Keratinocyte (primary cell): ENCODE measurements around the gene PRODH2.

Source experiments
- EZH2 ChIP-seq: IDR thresholded peaks from one replicate; pipeline ENCODE4 v1.6.1; 2012; ENCODE audit warnings: inconsistent platforms, mild to moderate bottlenecking, low read length, moderate library complexity
- TF ChIP-seq, protein P1 (sequence below), 3 experiments: IDR thresholded peaks in 1 of 3; conservative IDR thresholded peaks in 1 of 3; optimal IDR thresholded peaks in 1 of 3; 2 replicates in 2 of 3; 3 replicates in 1 of 3; pipeline versions ENCODE3 to v1.5.1; 2011; ENCODE audit warnings: low read length in 3 of 3, mild to moderate bottlenecking in 3 of 3, moderate library complexity in 2 of 3, control low read depth in 1 of 3, inconsistent platforms in 1 of 3; ENCODE audit not compliant: insufficient read depth in 2 of 3; ENCODE audit errors: extremely low read depth in 1 of 3

DNA sequence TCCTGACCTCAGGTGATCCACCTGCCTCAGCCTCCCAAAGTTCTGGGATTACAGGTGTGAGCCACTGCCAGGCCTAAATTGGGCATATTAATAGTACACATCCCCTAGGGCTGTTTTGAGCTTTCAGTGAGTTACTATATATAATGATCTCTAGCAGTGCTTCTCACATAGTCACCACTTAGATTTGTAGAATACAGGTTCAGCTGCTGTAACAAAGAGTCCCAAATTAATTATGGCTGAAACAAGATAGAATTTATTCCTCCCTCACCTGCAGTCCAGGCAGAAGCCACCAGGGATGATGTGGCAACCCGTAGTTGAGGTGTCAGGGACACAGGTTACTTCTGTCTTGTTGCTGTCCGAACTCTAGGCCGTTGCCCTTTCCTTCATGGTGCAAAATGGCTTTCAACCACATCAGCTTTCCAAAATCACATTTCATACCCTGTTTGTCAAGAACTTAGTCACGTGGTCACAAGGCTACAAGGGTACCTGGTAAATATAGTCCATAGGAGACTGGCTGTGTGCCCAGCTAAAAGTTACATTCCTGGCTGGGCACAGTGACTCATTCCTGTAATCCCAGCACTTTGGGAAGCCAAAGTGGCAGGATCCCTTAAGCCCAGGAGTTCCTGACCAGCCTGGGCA lies 51.8 kb downstream of the PRODH2 start:
- TF ChIP-seq, protein P1, sequence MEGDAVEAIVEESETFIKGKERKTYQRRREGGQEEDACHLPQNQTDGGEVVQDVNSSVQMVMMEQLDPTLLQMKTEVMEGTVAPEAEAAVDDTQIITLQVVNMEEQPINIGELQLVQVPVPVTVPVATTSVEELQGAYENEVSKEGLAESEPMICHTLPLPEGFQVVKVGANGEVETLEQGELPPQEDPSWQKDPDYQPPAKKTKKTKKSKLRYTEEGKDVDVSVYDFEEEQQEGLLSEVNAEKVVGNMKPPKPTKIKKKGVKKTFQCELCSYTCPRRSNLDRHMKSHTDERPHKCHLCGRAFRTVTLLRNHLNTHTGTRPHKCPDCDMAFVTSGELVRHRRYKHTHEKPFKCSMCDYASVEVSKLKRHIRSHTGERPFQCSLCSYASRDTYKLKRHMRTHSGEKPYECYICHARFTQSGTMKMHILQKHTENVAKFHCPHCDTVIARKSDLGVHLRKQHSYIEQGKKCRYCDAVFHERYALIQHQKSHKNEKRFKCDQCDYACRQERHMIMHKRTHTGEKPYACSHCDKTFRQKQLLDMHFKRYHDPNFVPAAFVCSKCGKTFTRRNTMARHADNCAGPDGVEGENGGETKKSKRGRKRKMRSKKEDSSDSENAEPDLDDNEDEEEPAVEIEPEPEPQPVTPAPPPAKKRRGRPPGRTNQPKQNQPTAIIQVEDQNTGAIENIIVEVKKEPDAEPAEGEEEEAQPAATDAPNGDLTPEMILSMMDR (optimal IDR thresholded peaks at IDR 0.05 in 1 of 3, IDR thresholded peaks at IDR 0.05 in 1 of 3, conservative IDR thresholded peaks at IDR 0.05 in 1 of 3; ENCODE audit: extremely low read depth in 1 of 3, insufficient read depth in 2 of 3, low read length in 3 of 3), result no peak
- TF ChIP-seq EZH2, result no peak
